ENCODE data around the gene CCDC40.

Gene CCDC40

DNA sequence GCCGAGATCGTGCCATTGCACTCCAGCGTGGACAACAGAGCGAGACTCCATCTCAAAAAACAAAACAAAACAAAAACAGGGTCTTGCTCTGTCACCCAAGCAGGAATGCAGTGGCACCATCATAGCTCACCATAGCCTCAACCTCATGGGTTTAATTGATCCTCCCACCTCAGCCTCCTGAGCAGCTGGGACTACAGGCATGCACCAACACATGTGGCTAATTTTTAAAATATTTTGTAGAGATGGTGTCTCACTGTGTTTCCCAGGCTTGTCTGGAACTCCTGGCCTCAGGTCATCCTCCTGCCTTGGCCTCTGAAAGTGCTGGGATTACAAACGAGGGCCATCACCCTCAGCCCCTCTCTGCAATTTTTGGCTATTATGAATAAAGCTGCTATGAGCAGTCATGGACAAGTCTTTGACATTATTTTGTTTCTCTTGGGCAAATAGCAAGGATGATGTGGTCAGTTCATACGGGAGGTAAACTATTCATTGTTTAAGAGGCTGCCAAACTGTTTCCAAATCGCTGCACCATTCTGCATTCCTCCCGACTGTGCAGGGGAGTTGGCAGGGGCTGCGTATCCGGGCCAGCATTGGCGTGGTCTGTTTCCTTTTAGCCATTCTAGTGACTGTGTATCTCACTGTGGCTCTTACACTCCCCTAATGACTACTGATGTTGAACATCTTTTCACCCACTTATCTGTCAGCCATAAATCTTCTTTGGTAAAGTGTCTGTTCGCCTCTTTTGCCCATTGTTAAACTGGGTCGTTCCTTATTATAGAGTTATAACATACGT is 89.4 kb downstream of the CCDC40 start:
- Histone ChIP-seq H3K9ac (ENCODE audit: low read length) (no peak overlapping the region), H3K4me3 (ENCODE audit: low read length) (no peak overlapping the region), H3K4me1 (ENCODE audit: control insufficient read depth, insufficient read depth, low read length) (no peaks in the 10 kb centered on the region), H3K9me3 (ENCODE audit: control insufficient read depth, low read length) (no peaks in the 10 kb centered on the region), H3K36me3 (ENCODE audit: control insufficient read depth, insufficient read depth, low read length) (no peaks in the 10 kb centered on the region), H3K27me3 (ENCODE audit: control insufficient read depth, insufficient read depth, low read length) (no peaks in the 10 kb centered on the region)

DNA sequence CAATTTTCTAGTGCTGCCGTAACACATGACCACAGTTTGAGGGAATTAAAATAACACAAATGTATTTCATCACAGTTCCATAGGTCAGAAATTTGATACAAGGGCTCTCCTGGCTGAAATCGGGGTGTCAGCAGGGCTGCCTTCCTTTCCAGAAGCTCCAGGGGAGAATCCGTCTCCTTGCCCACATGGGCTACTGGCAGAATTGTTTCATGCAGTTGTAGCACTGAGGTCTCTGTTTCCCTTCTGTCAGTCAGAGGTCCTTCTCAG is 89.9 kb downstream of the CCDC40 start:
- Histone ChIP-seq H3K9me3 (ENCODE audit: control insufficient read depth, low read length) (no peaks in the 10 kb centered on the region), H3K9ac (ENCODE audit: low read length) (no peak overlapping the region), H3K36me3 (ENCODE audit: control insufficient read depth, insufficient read depth, low read length) (no peaks in the 10 kb centered on the region), H3K4me3 (ENCODE audit: low read length) (no peak overlapping the region), H3K4me1 (ENCODE audit: control insufficient read depth, insufficient read depth, low read length) (no peaks in the 10 kb centered on the region), H3K27me3 (ENCODE audit: control insufficient read depth, insufficient read depth, low read length) (no peaks in the 10 kb centered on the region)

DNA sequence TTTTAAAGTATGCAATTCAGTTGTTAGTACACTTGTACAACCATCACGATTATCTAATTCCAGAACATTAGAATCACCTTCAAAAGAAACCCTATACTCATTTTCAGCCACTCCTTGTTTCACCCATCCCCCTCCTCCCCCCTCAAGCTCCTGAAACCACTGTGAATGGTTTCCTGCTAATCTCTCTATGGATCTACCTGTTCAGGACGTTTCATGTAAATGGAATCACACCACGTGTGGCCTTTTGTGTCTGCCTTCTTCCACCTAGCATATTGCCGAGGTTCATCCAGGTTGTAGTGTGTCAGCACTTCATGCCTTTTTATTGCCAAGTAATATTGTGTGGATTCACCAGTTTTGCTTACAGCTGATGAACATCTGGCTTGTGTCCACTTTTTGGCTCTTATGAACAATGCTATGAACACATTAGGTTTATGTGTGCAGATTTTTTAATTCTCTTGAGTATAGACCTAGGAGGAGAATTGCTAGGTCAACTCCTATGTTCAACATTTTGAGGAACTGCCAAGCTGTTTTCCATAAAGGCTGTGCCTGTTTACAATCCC is 92.6 kb downstream of the CCDC40 start:
- no peaks in the 10 kb centered on the region for H3K9me3 ChIP-seq (ENCODE audit: control insufficient read depth, low read length)
- H3K9ac ChIP-seq (ENCODE audit: low read length) = no peak overlapping the region
- no peaks in the 10 kb centered on the region for H3K36me3 ChIP-seq (ENCODE audit: control insufficient read depth, insufficient read depth, low read length)
- H3K27me3 ChIP-seq (ENCODE audit: control insufficient read depth, insufficient read depth, low read length) = no peaks in the 10 kb centered on the region
- no peak overlapping the region for H3K4me3 ChIP-seq (ENCODE audit: low read length)
- no peaks in the 10 kb centered on the region for H3K4me1 ChIP-seq (ENCODE audit: control insufficient read depth, insufficient read depth, low read length)

DNA sequence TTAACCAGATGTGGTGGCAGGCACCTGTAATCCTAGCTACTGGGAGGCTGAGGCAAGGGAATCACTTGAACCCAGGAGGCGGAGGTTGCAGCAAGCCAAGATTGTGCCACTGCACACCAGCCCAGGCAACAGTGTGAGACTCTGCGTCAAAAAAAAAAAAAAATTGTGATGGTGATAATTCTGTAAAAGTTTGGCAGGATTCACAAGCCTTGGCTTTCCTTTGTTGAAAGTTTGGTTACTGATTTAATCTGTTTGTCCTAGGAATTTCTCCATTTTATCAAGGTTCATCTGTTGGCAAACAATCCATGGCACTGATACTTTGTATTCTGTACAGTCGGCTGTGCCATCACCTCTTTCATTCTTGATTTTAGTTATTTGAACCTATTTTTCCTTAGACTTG is 94.5 kb downstream of the CCDC40 start:
- Histone ChIP-seq H3K4me3 (ENCODE audit: low read length) (no peak overlapping the region), H3K4me1 (ENCODE audit: control insufficient read depth, insufficient read depth, low read length) (no peaks in the 10 kb centered on the region), H3K36me3 (ENCODE audit: control insufficient read depth, insufficient read depth, low read length) (no peaks in the 10 kb centered on the region), H3K27me3 (ENCODE audit: control insufficient read depth, insufficient read depth, low read length) (no peaks in the 10 kb centered on the region), H3K9me3 (ENCODE audit: control insufficient read depth, low read length) (no peaks in the 10 kb centered on the region), H3K9ac (ENCODE audit: low read length) (no peak overlapping the region)

DNA sequence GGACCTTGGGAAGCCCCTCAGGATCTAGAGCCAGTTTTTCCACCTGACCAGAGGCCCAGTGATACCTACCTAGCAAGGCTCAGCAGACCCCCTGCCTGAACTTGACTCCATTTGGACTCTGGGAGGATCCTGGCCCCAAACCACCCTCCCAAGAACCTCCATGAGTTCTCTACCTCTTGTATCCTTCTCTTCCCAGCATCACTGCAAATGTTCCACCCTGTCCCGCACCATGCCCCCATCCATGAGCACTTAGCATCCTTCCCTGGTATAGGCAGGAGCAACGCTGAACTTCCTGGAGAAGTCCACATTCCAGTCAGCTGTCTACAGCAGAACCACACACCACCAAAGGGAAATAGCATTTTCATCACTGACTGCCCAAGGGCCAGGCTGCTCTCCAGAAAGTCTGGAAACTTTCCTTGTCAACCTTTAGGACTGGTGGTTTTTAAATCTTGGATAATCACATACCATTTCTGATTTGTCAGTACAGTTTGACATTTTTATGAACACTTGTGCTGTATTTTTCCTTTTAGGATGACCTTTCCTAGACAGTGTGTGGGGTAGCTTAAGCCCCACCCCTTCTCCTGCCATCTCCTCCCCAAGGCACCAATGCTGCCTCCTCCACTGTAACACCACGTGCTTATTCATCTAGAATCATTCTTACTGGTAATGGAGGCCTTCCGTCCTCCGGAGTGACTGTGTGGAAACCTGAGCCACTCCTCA is 96.6 kb downstream of the CCDC40 start:
- Histone ChIP-seq H3K4me1 (ENCODE audit: control insufficient read depth, insufficient read depth, low read length) (no peaks in the 10 kb centered on the region), H3K27me3 (ENCODE audit: control insufficient read depth, insufficient read depth, low read length) (no peaks in the 10 kb centered on the region), H3K4me3 (ENCODE audit: low read length) (no peak overlapping the region), H3K36me3 (ENCODE audit: control insufficient read depth, insufficient read depth, low read length) (peaks cover 6% of the 10 kb centered on the region), H3K9ac (ENCODE audit: low read length) (no peak overlapping the region), H3K9me3 (ENCODE audit: control insufficient read depth, low read length) (no peaks in the 10 kb centered on the region)

DNA sequence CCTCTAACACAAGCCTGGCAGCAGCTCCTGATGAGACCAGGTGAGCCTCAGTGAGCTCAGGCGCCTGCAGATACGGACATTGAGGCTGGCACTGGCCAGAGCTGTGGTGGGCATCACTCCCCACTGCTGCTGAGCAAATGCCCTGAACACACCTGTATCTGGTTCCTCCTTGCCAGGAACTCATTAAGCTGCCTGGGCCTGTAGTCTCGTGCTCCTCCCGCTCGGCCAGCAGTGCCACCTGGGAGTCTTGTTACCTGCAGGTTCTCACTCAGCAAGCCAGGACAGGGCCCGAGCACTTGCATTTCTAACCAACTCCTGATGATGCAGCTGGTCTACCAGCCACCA is 97.2 kb downstream of the CCDC40 start:
- Histone ChIP-seq H3K4me3 (ENCODE audit: low read length) (no peak overlapping the region), H3K9ac (ENCODE audit: low read length) (no peak overlapping the region), H3K36me3 (ENCODE audit: control insufficient read depth, insufficient read depth, low read length) (peaks cover 6% of the 10 kb centered on the region), H3K27me3 (ENCODE audit: control insufficient read depth, insufficient read depth, low read length) (no peaks in the 10 kb centered on the region), H3K9me3 (ENCODE audit: control insufficient read depth, low read length) (no peaks in the 10 kb centered on the region), H3K4me1 (ENCODE audit: control insufficient read depth, insufficient read depth, low read length) (no peaks in the 10 kb centered on the region)

DNA sequence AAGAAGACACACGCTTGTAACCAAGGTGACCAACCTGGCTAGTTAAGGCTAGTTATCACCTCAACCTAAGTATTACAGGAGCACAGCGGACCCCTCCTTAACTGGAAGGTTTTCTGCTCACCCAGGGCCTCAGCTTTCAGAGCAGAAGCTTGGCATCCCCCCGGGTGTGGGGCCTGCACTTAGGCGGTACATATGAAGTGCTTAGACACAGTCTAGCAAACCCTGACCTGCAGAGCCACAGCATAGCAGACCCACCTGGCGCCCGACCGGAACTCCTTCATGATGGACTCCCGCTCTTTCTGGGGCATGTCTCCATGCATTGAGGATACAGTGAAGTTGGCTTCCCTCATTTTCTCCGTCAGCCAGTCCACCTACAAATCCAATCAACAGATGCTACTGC is 100.7 kb downstream of the CCDC40 start:
- Histone ChIP-seq H3K9me3 (ENCODE audit: control insufficient read depth, low read length) (no peaks in the 10 kb centered on the region), H3K9ac (ENCODE audit: low read length) (no peak overlapping the region), H3K36me3 (ENCODE audit: control insufficient read depth, insufficient read depth, low read length) (peaks cover 14% of the 10 kb centered on the region), H3K4me1 (ENCODE audit: control insufficient read depth, insufficient read depth, low read length) (no peaks in the 10 kb centered on the region), H3K27me3 (ENCODE audit: control insufficient read depth, insufficient read depth, low read length) (no peaks in the 10 kb centered on the region), H3K4me3 (ENCODE audit: low read length) (no peak overlapping the region)

DNA sequence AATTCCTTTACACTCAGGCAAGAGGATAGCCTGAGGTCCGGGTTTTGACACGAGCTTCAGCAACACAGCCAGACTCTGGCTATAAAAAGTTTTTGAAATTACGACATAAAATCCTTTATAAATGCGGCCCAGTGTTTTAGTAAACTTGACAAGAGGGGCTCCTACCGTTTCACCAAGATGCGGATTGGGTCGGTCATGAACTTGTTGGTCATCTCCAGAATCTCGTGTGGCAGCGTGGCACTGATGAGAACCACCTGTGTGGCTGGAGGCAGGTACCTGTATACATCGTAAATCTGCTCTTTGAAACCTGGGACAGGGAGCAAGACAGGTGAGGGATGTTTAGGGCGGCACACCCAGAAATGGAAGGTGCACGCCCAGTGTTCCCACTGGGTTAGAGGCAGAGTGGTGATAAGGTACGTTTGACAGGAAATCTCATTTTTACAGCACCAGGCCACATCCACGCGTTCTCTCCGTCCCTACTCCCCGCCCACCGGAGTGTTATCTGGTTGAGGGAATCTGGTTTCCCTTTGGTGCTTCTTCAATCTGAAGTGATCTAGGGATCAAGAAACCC is 102.5 kb downstream of the CCDC40 start:
- peaks cover 14% of the 10 kb centered on the region for H3K36me3 ChIP-seq (ENCODE audit: control insufficient read depth, insufficient read depth, low read length)

DNA sequence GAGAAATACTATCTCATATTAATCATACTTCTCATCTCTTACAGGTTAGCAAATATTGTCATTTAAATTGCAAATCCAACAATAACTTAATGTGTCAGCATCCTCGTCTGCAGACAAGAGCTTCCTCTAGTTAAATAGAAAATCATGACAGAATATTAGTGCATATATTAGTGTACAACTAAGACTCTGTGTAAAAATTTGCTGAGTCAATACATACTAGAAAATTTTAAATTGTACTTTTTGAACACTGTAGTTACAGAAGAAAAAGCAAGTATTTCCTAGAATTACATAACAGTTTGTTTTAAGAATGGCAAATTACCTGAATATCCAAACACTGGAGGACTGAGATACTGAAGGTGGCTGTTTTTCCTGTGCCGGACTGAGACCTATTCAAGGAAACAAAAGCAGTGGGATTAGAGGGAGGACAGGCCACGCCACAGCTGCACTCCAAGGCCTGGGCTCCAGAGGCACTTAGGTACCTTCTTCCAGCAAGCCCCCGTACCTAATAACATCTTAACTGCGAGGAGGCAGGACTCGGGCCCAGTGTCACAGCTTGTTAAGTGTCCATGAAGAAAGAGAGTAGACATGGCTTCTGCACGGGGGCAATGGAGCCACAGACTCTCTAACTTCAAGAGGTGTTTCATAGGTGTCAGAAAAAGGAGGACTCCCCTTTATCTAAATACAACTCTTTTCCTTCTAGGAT is 105.2 kb downstream of the CCDC40 start:
- no peaks in the 10 kb centered on the region for H3K9me3 ChIP-seq (ENCODE audit: control insufficient read depth, low read length)
- peaks cover 14% of the 10 kb centered on the region for H3K36me3 ChIP-seq (ENCODE audit: control insufficient read depth, insufficient read depth, low read length)
- H3K27me3 ChIP-seq (ENCODE audit: control insufficient read depth, insufficient read depth, low read length) = no peaks in the 10 kb centered on the region
- no peak overlapping the region for H3K4me3 ChIP-seq (ENCODE audit: low read length)
- H3K4me1 ChIP-seq (ENCODE audit: control insufficient read depth, insufficient read depth, low read length) = peaks cover 5% of the 10 kb centered on the region
- no peak overlapping the region for H3K9ac ChIP-seq (ENCODE audit: low read length)

More for the DNA sequence above, 102.5 kb downstream of the CCDC40 start:
- Histone ChIP-seq H3K9me3 (ENCODE audit: control insufficient read depth, low read length) (no peaks in the 10 kb centered on the region), H3K4me3 (ENCODE audit: low read length) (no peak overlapping the region), H3K27me3 (ENCODE audit: control insufficient read depth, insufficient read depth, low read length) (no peaks in the 10 kb centered on the region), H3K9ac (ENCODE audit: low read length) (no peak overlapping the region), H3K4me1 (ENCODE audit: control insufficient read depth, insufficient read depth, low read length) (no peaks in the 10 kb centered on the region)

DNA sequence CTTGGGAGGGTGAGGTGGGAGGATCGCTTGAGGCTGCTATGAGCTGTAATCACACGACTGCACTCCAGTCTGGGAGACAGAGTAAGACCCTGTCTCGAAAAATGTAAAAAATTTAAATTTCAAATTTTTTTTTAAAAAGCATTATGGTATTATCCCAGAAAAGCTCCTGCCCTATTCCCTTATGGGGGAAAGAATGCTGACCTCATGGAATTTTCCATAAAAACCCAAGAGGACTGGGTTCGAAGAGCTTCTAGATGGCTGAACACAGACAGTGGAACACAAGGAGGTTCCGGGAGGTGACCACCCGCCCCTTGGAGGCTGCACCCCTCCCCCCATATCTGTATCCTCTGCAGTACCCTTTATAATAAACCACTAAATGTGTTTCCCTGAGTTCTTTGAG is 106.5 kb downstream of the CCDC40 start:
- H3K4me1 ChIP-seq (ENCODE audit: control insufficient read depth, insufficient read depth, low read length) = peaks cover 6% of the 10 kb centered on the region
- H3K27me3 ChIP-seq (ENCODE audit: control insufficient read depth, insufficient read depth, low read length) = no peaks in the 10 kb centered on the region
- H3K9me3 ChIP-seq (ENCODE audit: control insufficient read depth, low read length) = no peaks in the 10 kb centered on the region
- H3K4me3 ChIP-seq (ENCODE audit: low read length) = no peak overlapping the region
- H3K36me3 ChIP-seq (ENCODE audit: control insufficient read depth, insufficient read depth, low read length) = peaks cover 7% of the 10 kb centered on the region
- H3K9ac ChIP-seq (ENCODE audit: low read length) = no peak overlapping the region

DNA sequence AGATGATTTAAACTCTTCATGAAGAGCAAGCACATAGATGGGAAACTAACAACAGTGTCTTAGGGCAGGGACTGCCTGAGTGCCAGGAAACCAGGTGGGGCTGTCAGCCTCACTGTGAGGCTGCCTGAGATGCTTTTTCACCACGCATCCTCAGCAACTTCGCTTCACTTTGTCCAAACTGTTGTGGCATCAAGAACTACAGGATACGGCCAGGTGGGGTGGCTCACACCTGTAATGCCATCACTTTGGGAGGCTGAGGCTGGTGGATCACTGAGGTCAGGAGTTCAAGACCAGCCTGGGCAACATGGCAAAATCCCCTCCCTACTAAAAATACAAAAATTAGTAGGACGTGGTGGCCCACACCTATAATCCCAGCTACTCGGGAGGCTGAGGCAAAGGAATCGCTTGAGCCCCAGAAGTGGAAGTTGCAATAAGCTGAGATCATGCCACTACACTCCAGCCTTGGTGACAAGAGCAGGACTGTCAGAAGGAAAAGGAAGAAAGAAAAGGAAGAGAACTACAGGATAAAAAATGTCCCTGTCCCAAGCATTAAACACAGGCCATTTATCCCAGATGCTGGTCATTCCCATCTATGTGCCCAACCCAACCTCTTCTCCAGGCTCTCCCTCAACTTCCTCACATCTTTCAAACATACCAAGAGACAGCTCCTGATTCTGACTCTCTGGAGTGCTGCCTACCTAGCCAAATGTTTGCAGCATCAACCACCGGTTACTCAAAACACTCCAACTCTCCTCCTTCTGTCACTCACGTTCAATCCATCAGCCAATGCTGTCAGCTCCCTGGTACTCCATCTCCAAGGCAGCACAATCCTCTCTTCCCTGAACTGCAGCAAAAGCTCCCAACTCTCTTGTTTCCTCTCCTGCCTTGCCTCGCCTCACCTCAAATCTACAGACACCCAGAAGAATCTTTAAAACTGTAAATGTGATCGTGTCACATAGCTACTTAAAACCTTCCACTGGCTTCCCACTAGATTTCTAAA is 108.9 kb downstream of the CCDC40 start:
- Histone ChIP-seq H3K4me1 (ENCODE audit: control insufficient read depth, insufficient read depth, low read length) (peaks cover 9% of the 10 kb centered on the region), H3K27me3 (ENCODE audit: control insufficient read depth, insufficient read depth, low read length) (no peaks in the 10 kb centered on the region), H3K36me3 (ENCODE audit: control insufficient read depth, insufficient read depth, low read length) (no peaks in the 10 kb centered on the region), H3K9ac (ENCODE audit: low read length) (peak overlapping the region; percentile 78), H3K4me3 (ENCODE audit: low read length) (peak overlapping the region; percentile 77), H3K9me3 (ENCODE audit: control insufficient read depth, low read length) (no peaks in the 10 kb centered on the region)

Data from mucosa of stomach (tissue), 1 donor.